Urothelium cell line (cell line): ENCODE data around the gene HOXB4.

Source experiments
- DNase-seq: peaks from one replicate; pipeline ENCODE4 v3.0.0; 2011; ENCODE audit warnings: low spot score, mixed read lengths
- FAIRE-seq: peaks from 2 replicates; lab custom pipeline; 2011; peaks lifted over from hg19 to GRCh38; lab: Jason Lieb, UNC

HOXB4 gene

DNA sequence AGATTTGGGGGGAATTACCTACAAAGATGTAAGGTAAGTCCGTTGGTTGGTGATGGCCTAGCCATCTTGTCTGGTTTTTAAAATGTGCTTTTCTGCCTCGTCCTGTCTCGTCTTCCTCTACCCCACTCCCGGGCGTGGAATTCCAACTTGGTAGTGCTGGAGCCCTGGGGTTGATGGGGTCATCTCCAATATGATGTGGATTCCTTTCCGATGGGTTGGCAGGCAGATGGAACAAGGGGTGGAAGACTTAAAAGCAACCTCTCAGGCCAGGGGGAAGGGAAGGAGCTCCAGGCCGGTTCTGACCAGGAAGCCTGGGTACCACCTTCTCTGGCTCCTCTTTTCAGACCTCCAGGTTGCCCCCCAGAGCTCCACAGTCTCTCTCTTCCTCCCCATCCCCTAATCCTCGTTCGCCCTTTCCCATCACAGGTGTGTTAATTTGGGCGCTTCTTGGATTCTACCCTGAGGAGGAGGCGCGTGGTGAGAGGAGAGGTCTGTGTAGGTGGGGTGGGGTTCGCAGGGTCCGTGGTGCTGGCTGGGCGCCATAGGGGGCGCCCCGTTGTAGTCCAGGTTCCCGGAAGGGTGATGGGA lies 28.1 kb downstream of the HOXB4 start:
- FAIRE-seq (no peak), DNase-seq (no peak)

DNA sequence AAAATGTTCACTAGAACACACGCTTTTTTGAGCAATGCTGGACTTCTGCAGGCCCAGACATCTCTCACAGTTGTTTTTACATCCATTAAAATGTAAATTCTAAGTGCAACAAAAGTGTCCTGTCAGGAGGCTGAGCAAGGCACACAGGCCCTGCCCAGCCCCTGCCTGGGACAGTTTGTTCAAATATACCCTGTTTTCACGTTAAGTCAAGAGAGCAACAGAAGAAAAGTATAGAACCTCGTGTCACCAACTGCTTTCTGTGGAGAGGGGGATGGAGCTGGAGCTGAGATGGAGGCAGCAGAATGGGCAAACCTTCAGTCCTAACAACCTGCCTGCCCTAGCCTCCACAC lies 28.9 kb downstream of the HOXB4 start:
- FAIRE-seq (no peak), DNase-seq (no peak)

DNA sequence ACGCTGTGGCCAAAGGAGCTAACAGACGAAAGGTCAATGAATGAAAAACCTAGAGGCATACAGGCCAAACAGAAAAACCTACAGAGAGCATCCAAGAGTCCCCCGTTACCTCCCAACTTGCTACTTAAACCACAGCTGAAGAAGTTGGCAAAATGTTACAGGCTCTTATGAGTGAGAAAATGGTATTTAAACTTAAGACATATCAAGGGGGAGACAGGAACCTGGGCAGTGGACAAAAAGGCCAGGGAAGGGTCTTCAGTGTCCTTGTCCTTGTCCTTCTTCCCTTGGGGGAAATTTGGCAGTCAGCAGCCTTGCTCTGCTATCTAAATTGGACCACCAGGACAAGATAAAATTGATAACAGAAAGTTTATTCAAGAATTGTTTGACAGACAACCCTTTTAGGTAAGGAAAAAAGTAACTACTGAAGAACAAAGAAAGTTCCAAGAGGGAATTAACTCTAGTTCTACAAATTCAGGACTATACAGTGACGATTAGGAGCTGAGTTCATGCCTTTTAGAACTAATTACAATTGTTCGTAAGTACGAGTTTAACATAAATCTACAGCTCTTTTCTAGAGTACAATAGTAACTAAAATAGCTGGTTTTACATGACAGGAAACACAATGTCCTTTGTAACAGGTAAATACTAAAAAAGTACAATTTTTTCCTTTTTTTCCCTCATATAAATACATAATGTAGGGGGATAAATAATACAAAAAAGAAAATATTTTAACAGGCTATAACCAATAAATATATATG lies 29.4 kb downstream of the HOXB4 start:
- FAIRE-seq = no peak
- no peak for DNase-seq

DNA sequence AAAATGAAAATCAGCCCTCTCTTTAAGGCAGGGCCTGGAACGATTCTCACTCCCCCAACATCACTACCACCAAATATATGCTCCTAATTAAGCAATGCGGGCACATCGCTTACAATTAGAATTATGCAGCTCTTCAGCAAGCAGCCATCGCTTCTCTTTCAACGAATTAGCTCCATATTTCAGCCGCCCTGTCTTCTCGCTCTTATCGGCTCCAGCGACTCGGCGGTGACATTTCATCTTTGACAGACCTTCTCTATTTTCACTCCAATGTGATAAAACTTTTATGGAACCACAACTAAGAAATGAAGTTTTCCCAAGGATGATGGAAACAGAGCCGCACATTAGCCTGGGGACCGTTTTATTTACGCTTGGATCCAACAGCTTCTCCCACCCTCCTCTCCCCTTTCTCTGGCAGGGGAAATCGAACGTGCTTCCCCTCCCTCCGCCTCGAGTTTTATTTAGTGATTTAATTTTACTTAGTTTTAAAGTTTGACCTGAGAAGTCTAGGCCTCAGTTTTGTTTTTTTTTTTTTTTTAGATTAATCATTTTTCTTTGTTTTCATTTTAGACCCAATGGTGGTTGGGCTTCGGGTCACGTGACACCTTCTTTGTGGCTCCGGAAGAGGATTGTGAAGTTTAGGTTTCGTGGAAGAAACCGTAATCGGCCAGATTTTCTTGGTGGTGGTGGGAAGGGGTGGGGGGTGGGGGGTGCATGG lies 30.2 kb downstream of the HOXB4 start:
- FAIRE-seq (no peak), DNase-seq (no peak)

DNA sequence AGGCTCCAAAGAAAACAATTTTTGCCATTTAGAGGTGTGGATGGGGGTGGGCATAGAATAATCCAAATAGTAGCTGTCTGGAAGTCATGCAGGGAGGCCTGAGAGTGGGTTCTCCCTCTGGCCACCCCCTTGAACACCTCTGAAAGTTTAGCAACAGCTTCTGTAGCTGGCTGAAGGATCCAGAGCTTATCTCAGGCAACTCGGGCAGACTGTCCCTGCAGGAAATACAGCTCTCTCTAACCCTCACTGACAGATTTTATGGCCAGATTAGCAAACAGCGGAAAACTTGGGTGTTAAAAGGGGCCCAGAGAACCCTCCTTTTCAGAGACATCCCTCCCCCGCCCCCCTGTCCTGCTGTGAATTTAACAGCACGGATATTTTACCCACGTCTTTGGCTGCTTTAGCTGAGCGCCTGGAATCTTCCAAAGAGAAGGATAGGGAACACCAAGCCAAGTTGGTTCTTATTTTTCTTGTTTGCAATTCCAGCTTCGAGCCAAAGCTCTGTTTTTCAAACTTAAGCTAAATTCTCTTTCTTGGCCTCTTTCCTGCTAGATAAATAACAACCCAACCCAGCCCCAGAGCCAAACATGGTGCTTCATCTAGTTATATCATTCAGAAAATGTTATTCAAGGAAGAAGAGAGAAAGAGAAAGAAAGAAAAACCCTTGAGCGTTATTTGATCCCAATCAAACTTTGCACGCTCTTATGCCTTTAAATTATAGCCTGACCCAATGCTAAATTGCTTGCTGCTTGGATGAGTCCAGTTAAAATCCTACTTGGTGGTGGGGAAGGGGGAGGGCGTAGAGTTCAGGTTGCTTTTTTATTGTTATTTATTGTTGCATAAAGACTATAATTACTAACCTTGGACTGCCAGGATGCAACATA lies 31.0 kb downstream of the HOXB4 start:
- DNase-seq (no peak), FAIRE-seq (no peak)

DNA sequence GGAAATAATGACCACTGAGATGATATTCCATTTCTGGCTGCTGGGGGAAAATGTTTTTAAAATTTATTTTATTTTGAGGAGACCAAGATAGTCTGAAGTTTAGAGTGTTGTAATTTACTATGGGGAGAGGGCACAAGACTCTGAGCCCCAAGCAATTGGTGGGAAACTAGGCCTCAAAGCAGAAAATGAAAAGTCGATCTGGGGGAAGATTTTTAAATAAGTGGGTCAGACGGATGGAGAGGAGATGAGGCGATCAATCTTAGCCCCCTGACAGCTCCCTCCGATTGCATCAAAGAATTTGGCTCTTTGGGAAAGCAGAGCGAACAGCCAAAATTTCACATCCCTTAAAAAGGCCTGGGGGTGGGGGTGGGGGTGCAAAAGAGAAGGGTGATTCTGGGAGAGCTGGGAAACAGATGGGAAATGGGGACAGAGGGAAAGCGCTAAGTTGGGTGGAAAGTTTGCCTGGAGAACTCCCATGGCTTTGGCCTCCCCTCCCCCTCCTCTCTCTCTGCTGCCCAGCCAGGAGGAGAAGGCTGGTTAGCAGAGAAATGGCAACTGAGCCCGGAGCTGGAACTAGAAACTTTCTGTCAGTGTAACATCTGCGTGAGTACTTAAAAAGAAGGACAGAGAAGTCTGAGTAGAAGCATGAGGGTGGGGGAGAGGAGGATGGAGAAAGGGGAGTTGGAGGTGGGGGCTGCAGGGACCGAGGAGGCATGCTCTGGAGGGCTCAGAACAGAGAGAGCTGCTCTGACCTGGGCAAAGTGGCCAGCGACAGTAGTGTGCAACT lies 31.8 kb downstream of the HOXB4 start:
- FAIRE-seq = no peak
- no peak for DNase-seq

DNA sequence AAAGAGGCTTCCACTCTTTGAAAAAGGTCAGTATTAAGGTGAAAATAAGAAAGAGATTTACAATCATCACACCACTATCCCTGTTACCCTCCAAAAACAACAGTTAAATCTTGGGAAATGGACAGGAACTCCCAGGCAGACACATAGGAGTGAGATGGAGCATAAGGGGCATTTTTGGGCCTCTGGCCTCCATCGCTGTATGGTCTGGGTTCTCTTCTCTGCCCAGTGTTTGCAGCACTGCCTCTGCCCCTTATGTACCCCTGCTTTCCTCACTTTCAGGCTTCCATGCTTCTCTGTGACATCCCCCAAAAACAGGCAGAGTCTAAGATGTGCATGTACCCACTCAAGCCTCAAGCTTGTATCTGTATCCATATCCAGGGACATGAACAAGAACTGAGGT lies 32.6 kb downstream of the HOXB4 start:
- no peak for DNase-seq
- FAIRE-seq = no peak

DNA sequence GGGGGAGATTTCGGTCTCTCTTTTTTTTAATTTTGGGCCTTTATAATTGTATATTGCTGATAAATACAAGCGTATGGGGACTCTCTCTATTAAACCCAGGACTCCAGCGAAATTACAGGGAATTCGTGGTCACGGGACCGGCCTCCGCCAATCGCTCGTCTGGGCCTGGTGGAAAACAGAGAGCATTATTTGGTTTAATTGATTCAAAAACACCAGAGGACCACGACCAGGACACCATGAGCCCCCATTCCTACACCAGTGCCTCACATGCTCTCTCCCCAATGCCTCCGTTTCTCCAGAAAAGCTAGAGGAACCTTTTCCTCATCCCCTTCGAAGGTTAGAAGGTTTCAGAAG lies 33.2 kb downstream of the HOXB4 start, which contains the start of gene HOXB2:
TSS of gene HOXB2 (minus strand) at position 88 of the 354 bp plus-strand sequence. CDS start 198 bp downstream, outside the sequence.
- FAIRE-seq (no peak), DNase-seq (no peak)

DNA sequence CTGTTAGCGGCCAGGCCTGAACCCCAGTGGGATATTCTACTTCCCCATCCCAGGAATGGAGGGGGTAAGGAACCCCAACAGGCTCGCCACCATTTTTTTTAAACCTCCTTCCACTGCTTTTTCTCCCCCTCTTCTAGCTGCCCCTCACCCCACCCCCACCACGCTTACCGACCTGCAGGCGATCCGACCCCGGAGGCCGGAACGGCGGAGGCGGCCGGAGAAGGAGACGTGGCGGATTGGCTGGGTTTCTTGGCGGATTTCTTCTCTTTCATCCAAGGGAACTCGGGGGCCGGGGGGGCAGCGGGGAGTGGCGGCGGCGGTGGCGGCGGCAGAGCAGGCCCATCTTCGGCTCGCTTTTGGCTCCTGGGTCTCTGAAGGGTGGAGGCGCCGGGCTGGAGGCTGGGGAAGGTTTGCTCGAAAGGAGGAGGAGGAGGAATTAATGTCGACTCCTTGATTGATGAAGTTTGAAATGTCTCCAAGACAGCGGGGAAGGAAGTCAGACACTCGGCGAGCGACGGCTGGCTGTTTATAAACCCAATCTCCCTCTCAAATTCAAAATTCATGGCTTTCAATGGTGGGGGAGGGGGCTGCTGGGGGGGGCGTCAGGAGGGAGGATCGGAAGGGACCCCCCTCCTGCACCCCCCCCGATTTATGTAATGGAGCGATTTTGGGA lies 33.7 kb downstream of the HOXB4 start:
- no peak for DNase-seq
- no peak for FAIRE-seq

DNA sequence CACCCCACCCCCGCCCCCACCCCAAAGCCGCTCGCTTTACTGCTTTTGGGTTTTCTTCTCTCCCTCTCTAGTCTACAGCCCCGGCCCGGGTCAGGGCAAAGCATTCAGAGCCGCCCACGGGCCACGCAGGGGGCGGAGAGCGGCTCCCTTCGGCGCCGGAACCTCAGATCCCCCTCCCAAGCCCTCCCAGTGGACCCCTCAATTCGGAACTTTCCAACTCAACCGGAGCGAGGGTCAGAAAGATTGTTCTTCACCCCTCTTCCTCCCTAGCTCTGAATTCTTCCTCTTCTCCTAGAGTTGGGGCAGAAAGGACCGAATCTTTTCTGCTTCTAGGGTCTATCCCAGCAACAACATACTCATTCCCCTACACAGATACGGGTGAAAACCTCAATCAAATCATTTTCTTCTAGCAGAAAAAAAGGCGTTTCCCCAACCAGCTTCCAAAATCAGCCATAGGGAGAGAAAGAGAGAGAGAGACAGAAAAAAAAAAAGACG lies 34.2 kb downstream of the HOXB4 start:
- DNase-seq = no peak
- no peak for FAIRE-seq

DNA sequence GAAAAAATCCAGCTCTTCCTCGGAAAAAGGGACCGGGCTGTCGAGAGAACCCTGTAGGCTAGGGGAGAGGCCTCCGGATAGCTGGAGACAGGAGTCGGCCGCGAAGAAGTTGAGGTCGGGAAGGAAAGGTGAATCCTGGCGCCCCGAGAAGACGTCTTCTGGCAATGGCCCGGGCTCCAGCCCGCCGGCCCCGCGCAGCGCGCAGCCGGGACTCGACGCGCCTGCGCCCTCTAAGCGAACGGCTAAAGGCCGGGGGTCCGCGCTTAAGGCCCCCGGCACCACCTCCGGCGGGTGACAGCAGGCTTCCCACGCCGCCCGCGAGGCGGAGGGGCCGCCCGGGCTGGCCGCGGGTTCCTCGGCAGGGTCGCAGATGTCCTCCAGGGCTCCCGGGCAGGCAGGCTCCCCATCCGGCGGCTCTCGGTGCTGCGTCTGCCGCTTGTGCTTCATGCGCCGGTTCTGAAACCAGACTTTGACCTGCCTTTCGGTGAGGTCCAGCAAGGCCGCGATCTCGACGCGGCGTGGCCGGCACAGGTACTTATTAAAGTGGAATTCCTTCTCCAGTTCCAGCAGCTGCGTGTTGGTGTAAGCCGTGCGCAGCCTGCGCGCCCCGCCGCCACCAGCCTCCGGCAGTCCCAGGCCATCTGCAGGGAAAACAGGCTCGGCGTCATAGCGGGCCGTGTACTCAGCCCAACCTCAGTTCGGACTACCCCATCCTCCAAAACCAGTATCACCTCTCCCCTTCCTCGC lies 34.9 kb downstream of the HOXB4 start:
- FAIRE-seq = no peak
- no peak for DNase-seq

DNA sequence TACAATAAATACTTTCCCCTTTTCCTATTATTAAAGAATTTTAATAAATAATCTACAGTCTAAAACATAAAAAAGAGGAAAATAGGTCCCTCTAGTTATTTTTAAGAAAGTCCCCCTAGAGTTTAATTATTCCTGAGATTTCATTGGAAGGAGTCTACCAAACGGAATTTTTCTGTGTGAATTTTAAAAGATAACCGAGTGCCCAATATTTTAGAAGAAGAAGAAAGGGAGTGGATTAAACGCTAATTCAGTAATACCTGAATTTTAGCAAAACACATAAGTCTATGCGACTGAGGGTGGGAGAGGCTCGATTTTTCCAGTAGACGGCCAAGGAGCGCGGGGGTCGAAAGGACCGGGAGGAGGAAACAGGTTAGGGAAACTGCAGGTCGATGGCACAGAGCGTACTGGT lies 35.4 kb downstream of the HOXB4 start:
- no peak for FAIRE-seq
- DNase-seq = no peak

DNA sequence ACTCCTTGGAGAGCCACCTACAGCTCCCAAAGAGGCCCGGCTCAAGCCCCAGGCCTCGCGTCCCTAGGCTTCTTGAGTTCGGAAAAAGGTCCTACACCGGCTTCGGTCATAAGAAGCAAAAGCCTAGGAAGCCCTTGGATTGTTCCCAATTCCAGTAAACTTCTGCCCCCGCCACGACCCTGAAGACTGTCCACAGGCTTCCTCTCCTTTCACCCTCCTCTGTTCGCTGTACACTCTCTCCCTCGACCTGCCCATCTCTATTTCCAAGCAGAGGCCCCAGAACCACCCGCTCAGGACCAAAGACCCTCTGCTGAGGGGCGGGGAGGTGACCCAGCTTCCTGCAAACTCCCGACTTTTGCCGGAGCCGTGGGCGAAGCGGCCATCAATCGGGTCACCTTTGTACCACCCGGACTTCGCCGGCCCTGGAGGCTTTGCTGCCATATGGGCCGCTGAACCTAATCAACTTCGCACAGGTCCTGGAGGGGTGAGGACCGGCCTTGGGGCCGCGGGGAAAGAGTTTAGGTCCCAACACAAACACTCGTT lies 36.0 kb downstream of the HOXB4 start:
- FAIRE-seq (no peak), DNase-seq (no peak)

DNA sequence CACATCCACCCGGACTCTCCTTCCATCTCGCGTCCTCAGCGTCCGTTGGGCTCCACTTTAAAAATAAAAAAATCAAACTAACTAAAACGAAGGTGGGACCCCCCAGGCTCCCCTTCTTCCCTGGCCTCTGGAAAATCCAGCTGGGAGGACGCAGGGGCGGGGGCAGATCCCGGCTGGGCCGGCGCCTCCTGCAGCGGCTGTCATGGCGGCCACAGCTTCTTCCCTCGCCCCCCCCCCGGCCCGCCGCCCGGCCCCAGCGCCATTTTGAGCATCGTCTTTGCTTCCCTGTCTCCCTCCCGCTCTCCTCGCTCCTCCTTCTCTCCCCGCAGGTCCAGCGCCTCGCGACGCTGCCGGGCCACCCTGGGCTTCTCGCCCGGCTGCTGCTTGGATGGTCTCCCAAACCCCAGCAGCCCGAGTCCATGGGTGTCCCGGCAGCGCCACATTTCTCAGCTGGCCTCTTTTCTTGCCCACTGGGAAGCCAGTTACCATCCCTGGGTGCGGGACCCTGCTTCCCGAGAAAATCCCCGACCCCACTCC lies 36.5 kb downstream of the HOXB4 start:
- DNase-seq = no peak
- FAIRE-seq = no peak

DNA sequence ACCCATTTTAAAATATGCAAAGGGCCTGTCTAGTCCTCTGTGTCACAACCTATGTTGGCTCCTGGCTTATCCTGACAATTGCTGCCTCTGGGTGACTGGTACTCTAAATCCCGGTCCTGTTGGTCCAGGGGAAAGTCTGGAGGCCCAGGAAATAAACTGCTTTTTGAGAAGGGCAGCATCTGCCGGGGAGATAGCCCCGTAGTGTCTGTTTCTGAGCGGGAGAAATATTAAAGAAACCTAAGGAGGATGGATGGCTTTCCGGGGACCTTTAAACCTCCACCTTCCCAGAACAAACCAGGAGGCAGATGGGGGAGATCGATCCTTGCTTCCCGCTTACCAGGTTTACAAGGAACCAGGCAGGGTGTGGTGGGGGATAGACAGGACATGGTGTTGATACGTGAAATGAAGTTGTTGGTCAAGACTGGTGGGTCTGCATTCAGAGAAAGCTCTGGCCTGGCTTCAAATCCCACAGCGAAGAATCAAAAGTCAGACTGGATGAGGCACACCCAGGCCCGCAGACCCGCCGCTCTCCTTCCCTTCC lies 37.0 kb downstream of the HOXB4 start:
- FAIRE-seq (no peak), DNase-seq (no peak)

DNA sequence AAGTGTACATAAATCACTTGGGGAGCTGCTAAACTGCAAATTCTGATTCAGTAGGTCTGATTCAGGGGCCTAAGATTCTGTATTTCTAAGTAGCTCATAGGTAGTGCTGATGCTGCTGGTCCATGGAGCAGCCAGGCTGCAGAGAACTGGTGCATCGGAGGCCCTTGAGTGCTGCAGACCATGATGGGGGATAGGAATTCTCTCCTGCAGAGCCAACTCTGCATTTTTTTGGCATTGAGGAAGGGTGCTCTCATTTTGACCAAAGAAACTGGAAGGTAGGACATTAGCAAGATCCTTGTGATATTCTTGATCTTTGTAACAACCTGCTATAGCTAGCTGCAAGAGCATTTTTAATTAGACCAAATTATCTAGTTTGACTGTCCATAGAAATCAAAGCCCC lies 37.9 kb downstream of the HOXB4 start:
- DNase-seq (no peak), FAIRE-seq (no peak)

DNA sequence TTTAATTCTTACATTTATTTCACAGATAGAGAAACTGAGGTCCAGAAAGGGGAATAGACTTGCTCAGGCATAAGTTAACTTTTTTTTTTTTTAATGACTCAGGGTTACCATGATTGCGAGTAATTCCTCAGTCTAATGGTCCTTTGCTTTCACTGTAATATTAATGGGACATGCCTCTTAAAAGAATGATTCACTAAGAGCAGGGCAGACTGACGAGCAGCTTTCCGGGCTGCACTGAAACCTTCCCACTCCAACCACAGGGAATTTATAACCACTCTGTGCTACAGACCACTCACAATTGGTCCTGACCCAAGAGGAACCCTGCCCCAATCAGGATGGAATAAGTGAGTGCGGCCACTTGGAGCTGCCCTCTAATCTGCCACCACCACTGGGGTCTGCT lies 39.0 kb downstream of the HOXB4 start:
- no peak for FAIRE-seq

DNA sequence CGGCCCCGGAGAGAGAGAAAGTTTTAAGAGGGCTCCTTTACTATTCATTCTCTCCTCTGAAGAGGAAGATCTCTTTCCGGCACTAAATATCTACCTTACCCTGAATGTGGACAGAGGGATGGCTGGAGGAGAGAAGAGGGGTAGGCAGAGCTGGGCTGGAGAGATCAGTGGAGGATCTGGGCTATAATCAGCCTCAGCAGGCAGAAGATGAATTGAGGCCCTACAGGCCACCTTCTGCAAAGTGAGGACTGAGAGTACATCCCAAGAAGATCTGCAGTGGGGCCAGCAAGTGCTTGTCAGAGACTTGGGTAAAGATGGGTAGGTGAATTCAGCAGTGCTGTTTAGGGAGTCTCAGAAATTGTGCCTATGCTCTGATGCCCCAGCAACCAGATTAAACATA lies 40.8 kb downstream of the HOXB4 start:
- DNase-seq (peak; percentile 34), FAIRE-seq (no peak)

More for the DNA sequence above, 39.0 kb downstream of the HOXB4 start:
- peak; percentile 59 for DNase-seq
